GM21723 (cell line): ENCODE results near the gene P2RX7.
A peak's percentile ranks its signal among the peaks of the same experiment; 100 is the strongest.

ENCODE experiments used
- ATAC-seq: cut with Tn5 transposase; IDR thresholded peaks from one replicate; pipeline ENCODE4 v1.9.1; 2021; ENCODE audit warnings: mild to moderate bottlenecking, moderate library complexity; ENCODE audit not compliant: unreplicated experiment

The P2RX7 gene

DNA sequence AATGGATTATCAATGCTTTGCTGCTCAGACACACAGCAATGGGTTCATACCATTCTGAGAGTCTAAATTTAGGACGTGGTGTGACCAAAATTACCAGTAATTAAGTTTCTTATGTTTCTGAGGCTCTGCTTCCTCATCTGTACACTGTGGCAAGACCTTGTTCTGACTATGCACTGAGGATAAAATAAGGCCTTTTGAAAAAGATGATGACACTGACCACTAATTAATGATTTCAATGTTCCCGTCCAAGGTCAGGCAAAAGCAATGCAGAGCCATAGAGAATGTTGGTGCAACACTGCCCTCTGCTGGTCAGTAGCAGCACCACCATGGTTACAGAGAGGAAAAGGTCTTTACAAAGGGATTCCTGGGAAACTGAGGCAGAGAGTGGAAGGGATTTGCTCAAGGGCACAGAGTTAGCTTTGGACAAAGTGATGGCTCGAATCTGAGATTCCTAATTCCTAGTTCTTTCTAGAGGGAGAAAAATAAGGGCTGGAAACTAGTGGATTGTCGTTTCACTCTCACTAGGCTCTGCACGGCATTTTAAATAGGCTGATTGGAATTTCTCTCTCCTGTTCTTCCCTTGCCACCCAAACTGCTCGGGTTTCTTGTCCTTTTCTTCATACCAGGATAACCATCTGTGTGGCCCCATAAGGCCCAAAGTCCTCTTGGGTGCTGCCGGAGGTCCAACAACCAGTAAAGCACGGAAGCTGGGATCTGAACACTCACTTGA is 22.3 kb upstream of the P2RX7 start:
- no peak for ATAC-seq

DNA sequence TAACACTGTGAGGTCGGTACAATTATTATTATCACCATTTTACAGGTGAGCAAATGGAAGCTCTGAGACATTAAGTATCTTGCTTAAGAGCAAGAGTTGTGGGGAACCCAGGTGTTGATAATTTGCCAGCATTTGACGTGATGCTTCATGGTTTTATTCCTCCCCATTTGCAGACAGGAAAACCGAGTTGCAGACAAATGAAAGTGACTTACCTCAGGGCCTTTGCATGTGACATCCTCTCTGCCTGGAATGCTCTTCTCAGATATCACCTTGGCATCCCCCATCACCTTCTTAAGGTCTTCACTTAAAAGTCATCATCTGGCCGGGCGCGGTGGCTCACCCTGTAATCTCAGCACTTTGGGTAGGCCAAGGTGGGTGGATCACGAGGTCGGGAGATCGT is 21.0 kb upstream of the P2RX7 start:
- ATAC-seq = no peak

DNA sequence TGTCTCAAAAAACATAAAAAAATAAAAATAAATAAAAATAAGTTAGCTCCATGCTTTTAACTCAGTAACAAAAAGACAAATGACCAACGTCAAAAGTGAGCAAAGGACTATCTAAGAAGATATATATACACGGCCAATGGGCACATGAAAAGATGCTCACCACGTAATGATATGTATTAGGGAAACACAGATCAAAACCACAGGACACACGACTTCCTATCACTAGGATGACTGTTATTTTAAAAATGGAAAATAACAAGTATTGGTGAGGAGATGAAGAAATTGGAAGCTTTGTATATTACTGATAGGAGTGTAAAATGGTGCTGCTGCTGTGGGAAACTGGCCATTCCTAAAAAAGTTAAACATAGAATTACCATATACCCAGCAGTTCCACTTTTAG is 20.2 kb upstream of the P2RX7 start:
- ATAC-seq = no peak

DNA sequence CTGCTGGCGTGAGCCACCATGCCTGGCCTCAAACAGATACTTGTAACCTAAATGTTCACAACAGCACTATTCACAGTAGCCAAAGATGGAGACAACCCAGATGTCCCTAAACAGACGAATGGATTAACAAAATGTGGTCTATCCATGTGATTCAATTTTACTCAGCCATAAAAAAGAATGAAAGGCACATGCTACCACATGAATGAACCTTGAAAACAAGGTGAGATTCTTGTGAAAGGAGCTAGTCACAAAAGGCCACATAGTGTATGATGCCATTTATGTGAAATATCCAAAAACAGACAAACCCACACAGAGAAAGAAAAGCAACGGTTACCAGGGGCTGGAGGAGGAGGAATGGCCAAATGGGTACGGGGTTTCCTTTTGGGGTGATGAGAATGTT is 19.6 kb upstream of the P2RX7 start:
- ATAC-seq = no peak

DNA sequence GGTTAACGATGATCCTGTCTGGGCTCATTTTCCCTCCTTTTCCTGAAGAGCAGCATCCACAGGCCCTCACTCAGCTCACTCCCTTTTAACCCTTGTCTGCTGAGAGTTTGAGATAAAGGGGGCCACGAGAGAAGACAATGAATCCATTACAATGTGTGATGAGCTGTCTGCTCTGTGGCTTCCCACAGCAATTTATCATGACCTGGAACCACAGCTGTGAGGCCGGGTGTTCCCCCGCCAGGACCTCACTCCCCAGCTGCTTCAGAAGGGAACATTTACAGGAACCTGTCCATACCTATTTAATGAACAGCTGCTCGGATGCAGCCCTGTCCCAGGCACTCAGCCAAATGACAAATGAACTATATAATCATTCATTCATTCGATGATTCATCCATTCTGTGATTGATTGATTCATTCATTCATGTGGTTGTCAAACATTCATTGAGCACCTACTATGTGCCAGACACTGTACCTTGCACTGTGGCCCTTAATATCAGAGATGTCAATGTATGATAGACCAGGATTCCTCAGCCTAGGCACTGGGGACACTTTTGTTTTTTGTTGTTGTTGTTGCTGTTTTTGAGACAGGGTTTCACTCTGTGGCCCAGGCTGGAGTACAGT is 18.5 kb upstream of the P2RX7 start:
- ATAC-seq = no peak

GRCh38 chr12:121114806-121115205 is 17.9 kb upstream of the P2RX7 start:
- ATAC-seq = no peak

DNA sequence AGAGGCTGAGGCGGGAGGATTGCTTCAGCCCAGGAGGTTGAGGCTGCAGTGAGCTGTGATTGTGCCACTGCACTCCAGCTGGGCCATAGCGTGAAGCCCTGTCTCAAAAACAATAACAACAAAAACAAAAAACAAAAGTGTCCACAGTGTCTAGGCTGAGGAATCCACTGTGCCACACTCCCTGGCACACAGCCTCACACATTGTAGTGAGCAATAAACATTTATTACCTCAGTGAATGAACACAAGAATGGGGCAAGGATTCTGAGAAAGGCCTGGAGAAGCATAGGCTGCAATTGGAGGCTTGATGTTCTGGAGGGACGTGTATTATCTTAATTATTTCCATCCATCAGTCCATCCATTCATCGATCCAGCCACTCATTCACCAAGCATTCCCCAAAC is 17.1 kb upstream of the P2RX7 start:
- ATAC-seq = no peak

DNA sequence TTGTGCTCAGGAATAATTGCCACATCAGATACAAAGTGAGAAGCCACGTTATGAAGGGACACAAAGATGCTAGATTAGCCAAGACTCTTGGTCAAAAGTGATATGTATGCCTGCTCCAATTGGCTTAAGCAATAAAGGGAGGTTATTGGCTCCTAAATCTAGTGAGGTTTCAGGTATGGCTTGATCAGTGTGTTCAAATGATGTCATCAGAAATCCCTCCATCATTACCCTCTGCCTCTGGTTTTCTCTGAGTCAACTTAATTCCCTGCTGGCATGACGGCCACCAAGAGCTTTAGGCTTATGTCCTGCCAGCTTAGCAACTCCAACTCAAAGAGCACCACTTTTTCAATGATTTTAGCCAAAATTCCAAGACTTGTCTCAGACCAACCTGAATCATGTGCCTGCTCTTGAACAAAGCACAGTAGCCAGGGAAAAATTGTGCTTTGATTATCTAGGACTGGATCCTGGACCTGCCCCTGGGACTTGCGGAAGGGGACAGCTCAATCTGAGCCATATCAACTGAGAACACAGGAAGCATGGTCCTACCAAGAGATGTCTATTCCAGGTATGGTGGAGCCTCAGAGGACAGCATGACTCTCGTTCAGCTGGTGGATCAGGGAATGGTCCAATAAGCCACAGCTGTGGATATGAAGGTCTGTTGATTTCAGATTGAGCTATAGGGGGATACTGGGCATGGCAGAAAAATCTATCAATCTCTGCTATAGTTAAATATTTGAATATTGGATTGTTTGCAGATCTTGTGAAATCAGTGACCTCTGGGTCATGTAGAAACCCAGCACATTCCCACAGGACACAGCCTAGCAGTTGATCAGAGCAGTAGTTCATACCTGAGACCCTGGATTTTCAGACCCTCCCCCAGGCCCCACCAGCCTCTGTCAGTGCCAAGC is 16.1 kb upstream of the P2RX7 start:
- ATAC-seq = no peak

- ATAC-seq = no peak
These were observed 15.4 kb upstream of the P2RX7 start for GRCh38 chr12:121117226-121117777.

DNA sequence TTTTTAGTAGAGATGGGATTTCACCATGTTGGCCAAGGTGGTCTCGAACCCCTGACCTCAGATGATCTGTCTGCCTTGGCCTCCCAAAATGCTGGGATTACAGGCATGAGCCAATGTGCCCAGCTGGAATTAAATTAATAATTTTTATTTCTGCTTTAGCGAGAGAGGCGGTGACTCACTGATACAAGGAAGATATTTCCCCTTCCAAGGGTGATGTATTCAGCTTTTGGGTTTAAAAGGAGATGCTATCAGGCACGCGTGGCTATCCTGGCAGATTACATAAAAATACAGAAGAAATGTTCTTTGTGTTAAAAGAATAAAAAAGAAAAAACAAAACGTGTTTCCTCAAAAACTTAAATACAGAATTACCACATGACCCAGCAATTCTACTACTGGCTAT is 12.4 kb upstream of the P2RX7 start:
- ATAC-seq = no peak

- ATAC-seq = no peak
These were observed 11.5 kb upstream of the P2RX7 start for GRCh38 chr12:121120989-121121755.

DNA sequence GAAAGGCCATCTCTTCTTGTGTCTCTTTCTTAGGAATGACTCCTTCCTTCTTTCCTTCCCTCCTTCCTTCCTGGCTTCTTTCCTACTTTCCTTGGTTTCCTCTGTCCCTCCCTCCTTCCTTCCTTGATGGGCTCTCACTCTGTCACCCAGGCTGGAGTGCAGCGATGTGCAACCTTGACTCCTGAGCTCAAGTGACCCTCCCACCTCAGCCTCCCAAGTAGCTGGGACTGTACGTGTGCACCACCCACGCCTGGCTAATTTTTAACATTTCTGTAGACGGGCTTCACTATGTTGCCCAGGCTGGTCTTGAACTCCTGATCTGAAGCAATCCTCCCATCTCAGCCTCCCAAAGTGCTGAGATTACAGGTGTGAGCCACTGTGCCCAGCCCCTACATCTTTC is 10.9 kb upstream of the P2RX7 start:
- ATAC-seq = no peak

- ATAC-seq = no peak
These were observed 9.2 kb upstream of the P2RX7 start for GRCh38 chr12:121123488-121123887.

- no peak for ATAC-seq
These were observed 8.1 kb upstream of the P2RX7 start for GRCh38 chr12:121124402-121125109.

DNA sequence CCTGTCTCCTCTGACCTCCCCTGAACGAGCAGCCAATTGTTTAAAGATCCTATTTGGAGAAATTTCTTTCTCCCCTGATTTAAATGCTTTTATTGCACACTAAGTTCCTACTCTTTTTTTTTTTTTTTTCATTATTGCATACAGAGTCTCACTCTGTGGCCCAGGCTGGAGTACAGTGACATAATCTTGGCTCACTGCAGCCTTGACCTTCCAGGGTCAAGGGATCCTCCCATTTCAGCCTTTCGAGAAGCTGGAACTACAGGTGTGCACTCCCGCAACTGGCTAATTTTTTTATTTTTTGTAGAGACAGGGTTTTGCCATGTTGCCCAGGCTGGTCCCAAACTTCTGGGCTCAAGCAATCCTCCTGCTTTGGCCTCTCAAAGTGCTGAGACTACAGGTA is 5.2 kb upstream of the P2RX7 start:
- ATAC-seq = no peak

- peak; percentile 73 for ATAC-seq
These were observed 3.5 kb upstream of the P2RX7 start for GRCh38 chr12:121128908-121129810.

GRCh38 chr12:121129811-121130147 is 2.9 kb upstream of the P2RX7 start:
- ATAC-seq = no peak

DNA sequence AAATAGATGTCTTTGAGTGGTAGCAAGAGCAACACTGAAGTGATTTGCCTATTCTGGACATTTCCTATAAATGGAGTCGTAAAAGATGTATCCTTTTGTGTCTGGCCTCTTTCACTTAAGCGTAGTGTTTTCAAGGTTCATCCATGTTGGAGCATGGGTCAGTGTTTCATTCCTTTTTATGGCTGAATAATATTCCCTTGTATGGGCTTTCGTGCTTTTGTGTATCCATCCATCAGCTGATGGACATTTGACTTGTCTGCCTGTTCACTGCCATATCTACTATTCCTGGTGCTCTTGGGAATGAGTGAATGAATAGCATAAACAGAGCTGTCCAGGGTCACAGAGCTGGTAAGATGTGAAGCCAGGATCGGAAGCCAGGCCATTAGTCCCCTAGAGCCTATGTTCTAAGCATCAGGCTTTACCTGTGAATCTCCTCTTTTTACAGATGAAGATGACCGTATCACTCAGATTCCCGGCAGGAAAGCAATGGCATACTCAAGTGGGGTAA is 1.8 kb upstream of the P2RX7 start:
- no peak for ATAC-seq

DNA sequence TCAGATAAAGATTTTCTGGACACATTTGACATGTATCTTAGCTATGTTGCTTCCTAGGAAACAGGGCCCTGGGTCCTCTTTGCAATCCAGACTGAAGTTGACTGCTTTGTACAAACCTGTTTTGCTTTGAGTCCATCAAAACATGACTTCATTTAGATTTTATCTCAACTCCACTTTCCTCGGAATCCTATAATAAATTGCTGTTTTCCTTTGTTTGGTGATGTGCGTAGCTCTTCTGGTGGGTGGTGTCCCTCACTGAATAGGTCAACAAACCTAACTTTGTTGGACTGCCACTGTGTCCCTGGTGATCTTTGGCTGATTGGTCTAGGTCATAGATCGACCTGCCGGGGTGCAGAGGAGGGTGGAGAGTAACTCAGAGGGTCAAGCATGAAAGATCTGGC is 735 bp upstream of the P2RX7 start:
- ATAC-seq = no peak
